ENCODE results near the gene IFNGR1.

DNA sequence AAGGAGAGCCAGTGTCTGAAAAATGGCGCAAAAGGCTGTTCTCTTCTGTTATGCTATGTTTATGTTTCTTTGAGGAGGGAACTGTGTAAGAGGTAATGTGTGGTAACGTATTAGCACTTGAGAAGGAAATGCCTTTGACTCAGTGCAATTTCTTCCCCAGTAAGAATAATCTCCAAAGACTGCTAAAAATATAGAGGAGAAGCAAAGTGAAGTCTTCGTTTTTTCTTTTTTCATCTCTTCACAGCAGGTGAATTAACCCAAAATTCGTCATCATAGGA is 47.1 kb upstream of the IFNGR1 start:
- TF ChIP-seq, protein P1, sequence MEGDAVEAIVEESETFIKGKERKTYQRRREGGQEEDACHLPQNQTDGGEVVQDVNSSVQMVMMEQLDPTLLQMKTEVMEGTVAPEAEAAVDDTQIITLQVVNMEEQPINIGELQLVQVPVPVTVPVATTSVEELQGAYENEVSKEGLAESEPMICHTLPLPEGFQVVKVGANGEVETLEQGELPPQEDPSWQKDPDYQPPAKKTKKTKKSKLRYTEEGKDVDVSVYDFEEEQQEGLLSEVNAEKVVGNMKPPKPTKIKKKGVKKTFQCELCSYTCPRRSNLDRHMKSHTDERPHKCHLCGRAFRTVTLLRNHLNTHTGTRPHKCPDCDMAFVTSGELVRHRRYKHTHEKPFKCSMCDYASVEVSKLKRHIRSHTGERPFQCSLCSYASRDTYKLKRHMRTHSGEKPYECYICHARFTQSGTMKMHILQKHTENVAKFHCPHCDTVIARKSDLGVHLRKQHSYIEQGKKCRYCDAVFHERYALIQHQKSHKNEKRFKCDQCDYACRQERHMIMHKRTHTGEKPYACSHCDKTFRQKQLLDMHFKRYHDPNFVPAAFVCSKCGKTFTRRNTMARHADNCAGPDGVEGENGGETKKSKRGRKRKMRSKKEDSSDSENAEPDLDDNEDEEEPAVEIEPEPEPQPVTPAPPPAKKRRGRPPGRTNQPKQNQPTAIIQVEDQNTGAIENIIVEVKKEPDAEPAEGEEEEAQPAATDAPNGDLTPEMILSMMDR (IDR thresholded peaks at IDR 0.05; ENCODE audit: poor library complexity) = no peak
- TF ChIP-seq EZH2phosphoT487 (IDR thresholded peaks at IDR 0.05; ENCODE audit: low read depth, severe bottlenecking, unreplicated experiment) = no peak
